Subcutaneous adipose tissue (tissue), 4 donors: ENCODE measurements around the gene INPP5E. TPM values are rescaled to one million over a fixed set of nuclear protein-coding genes. Genes with fewer than 3 reads are reported as not detected.

Experiments
- total RNA-seq, 4 donors: library from RNA; depleted of rRNA; stranded (reverse); fragments of >200 nt; gene quantifications; one replicate each; pipeline ENCODE4 v1.1.0, GENCODE V29; 2016
- TF ChIP-seq, protein P1 (sequence below): fragments of 450-650 bp; IDR thresholded peaks from one replicate; pipeline ENCODE4 v1.5.1; 2016; ENCODE audit warnings: low read depth, mild to moderate bottlenecking, control low read depth, antibody characterized with exemption, moderate library complexity

The INPP5E gene
- total RNA-seq, 4 donors from 2014 or later, result 4.4 to 12.8 (median 5.0) TPM

DNA sequence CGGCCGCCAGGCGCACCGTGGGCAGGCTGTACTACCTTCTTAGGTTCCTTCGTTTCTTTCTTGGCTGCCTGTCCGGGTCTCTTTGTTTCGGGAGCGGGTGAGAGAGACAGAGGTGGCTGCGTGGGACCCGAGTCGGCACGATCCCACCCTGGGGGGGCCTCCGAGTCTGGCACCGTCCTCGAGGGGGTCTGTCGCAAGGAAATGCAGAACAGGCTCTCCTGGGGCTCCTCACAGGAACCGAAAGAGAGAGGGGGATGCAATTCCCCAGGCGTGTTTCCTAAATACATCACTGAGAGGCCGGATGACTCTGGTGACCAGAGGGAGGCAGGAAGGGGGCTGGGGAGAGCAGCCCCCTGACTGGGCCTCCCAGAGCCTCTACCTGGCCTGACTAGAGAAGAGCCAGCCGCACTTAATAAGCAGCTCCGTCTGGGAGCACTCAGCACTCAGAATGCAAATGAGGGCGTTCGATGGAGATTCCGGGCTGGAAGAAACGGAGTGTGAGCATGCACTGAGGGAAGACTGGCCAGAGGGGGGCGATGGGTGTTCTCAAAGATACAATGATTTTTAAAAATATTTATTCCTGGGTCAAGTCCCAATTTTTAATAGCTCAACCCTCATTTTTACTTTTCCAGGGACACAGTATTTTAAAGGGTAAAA lies 11.7 kb upstream of the INPP5E start:
- TF ChIP-seq, protein P1, sequence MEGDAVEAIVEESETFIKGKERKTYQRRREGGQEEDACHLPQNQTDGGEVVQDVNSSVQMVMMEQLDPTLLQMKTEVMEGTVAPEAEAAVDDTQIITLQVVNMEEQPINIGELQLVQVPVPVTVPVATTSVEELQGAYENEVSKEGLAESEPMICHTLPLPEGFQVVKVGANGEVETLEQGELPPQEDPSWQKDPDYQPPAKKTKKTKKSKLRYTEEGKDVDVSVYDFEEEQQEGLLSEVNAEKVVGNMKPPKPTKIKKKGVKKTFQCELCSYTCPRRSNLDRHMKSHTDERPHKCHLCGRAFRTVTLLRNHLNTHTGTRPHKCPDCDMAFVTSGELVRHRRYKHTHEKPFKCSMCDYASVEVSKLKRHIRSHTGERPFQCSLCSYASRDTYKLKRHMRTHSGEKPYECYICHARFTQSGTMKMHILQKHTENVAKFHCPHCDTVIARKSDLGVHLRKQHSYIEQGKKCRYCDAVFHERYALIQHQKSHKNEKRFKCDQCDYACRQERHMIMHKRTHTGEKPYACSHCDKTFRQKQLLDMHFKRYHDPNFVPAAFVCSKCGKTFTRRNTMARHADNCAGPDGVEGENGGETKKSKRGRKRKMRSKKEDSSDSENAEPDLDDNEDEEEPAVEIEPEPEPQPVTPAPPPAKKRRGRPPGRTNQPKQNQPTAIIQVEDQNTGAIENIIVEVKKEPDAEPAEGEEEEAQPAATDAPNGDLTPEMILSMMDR, result no peak

DNA sequence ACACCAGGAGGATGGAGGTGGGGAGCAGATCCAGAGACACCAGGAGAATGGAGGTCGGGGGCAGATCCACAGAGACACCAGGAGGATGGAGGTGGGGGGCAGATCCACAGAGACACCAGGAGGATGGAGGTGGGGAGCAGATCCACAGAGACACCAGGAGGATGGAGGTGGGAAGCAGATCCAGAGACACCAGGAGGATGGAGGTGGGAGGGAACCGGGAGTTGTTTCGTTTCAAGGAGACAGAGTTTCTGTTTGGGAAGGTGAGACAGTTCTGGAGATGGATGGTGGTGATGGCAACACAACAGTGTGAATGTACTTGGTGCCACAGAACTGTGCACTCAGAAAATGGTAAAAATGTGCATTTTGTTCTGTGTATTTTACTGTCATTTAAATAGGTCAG lies 9.0 kb upstream of the INPP5E start:
- TF ChIP-seq, protein P1, result no peak

DNA sequence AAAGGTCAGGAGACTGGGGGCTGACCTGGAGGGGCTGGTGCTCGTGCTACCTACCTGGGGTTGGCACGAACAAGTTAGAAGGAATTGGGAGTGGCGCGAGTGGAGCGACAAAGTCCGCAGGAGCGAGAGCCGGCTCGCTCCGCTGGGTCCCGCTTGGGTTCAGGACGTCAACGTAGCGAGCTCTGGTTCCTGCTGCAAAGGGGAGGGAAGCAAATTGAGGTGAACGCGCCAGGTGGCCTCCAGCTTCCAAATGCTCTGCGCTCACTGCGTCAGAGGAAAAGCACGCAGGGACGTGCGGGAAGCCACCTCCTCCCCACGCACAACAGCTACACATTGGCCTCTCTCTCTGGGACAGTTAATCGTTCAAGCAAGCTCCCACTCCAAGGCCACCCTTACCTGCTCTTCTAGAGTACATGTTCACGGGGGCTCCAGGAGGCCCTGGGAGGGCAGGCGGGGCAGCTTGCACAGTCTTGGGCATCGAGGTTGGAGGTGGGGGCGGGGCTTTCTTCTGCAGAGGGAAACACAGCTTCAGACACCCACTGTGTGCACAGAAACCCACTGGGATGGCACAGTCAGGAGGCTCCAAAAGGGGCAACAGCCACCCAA lies 7.6 kb upstream of the INPP5E start:
- TF ChIP-seq, protein P1, result no peak

DNA sequence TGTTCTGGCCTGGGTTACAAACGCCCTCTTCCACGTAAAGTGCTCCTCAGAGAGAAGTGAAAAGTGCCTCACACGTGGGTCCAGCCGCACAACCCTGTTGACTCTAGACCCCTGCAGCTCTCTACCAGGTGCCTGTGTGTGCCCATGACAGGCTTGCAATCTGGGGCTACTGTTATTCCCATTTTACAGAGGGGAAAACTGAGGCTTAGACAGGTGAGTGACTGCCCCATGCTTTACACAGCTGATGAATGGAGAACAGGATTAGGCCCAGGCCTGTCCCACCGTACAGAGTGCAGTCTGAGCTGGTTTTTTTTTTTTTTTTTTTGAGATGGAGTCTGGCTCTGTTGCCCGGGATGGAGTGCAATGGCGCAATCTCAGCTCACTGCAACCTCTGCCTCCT lies 6.2 kb upstream of the INPP5E start:
- TF ChIP-seq, protein P1, result no peak

DNA sequence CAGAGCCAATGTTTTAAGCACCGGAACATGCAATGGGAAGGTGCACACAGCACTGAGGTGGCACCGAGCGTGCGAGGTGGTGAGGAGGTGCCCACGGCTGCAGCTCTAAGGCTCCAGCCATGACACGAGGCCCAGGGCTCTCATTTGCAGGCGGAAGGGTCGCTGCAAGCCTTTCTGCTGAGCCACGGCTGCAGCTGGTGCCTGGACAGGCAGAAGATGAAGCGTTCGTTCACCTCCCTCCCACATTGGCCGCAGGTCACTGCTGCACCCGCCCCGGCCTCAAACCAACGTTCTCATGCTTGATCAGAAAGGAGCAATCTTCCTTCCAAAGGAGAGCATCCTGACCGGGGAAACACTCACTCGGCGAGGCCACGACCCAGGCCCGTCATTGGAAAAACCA lies 4.5 kb upstream of the INPP5E start:
- TF ChIP-seq, protein P1, result no peak

DNA sequence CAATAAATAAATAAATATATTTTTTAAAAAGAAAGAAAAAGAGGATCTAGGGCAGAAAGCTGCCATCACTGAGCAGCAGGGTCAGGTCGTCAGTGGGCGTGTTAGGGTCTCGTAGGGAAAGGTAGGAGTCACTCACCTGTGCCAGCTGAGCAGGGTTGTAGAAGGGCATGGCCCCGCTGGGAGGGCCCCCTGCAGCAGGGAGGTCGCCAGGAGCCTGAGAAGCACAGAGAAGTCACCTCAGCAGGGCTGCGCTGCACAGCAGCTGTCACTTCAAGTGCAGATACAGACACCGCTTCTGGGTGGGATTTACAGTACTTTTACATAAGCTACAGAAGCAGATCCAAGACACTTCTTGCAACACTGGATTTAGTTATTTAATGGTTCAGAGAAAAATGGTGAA lies 4.0 kb upstream of the INPP5E start:
- TF ChIP-seq, protein P1, result no peak

DNA sequence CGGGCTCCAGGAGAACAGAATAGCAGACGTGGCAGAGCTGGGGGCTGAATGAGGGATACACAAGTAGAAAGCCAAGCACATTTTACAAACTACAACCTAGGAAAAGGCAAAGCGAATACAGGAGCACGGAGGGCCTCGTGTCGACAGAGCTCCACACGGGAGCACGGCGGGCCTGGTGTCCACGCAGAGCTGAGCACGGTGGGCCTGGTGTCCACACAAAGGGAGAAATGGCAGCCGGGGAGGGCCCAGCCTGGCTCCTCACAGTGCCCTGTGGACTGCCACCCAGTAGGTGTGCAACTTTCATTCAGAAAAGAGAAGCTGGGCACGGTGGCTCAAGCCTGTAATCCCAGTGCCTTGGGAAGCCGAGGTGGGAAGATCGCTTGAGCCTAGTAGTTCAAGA lies 3.4 kb upstream of the INPP5E start:
- TF ChIP-seq, protein P1, result no peak
